ENCODE results near the gene NOMO2.
"Not testable (repeated sequence)": the region's sequence is repeated elsewhere in the genome, so short reads cannot be mapped to it uniquely, and the experiment has no call there.

DNA sequence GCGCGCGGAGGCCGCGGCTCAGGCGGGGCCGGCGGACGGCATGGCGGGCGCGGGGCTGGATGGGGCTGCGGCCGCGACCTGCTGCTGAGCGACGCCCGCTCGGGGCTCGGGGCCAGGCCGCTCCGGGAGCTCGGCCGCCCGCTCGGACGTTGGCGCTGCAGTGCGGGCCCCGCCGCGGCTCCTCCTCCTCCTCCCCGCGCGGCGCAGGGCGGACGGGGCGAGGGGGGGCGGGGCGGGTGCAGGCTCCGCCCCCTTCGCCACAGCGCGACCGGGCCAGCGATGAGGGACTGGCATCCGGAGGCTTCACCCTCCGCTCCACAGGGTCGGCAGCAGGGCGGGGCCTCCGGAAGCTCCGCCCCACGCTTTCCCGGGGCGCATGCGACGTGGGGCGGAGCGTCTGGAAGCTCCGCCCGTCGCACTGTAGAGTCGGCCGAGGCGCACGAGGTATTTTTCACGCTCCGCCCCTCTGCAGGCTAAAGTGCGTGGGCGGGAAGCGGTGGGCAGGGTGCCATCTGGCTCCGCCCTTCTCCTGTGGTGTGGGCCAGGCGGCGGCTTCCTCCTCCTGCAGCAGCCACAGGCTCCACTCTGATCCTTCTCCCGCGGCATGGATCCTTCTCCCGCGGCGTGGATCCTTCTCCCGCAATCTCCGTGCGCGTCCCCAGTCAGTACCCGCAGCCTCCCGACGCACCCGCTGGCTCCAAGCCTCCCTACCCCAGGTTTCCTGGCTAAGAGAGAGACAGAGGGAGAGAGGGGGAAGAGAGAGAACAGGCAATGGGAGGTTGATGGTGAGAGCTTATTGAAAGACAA, 159.8 kb downstream of the NOMO2 start:
- TF ChIP-seq, protein P1, sequence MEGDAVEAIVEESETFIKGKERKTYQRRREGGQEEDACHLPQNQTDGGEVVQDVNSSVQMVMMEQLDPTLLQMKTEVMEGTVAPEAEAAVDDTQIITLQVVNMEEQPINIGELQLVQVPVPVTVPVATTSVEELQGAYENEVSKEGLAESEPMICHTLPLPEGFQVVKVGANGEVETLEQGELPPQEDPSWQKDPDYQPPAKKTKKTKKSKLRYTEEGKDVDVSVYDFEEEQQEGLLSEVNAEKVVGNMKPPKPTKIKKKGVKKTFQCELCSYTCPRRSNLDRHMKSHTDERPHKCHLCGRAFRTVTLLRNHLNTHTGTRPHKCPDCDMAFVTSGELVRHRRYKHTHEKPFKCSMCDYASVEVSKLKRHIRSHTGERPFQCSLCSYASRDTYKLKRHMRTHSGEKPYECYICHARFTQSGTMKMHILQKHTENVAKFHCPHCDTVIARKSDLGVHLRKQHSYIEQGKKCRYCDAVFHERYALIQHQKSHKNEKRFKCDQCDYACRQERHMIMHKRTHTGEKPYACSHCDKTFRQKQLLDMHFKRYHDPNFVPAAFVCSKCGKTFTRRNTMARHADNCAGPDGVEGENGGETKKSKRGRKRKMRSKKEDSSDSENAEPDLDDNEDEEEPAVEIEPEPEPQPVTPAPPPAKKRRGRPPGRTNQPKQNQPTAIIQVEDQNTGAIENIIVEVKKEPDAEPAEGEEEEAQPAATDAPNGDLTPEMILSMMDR (IDR thresholded peaks at IDR 0.05 in 8 of 11, conservative IDR thresholded peaks at IDR 0.05 in 3 of 11) = not testable (repeated sequence)
- TF ChIP-seq POLR2A, POLR2AphosphoS5 (IDR thresholded peaks at IDR 0.05): not testable (repeated sequence)
